H1 (cell line): ENCODE measurements around the gene MIGA1. TPM values are rescaled to one million over a fixed set of nuclear protein-coding genes. Genes with fewer than 3 reads are reported as not detected.

Experiments
- CTCF ChIA-PET: fragments of 300-600 bp; sonication (Branson Sonifier 250); formaldehyde crosslinking; loops from one replicate; lab custom pipeline; 2021; ENCODE audit not compliant: partially characterized antibody; lab: Charles Lee
- POLR2A ChIA-PET: fragments of 300-600 bp; sonication (Branson Sonifier 250); formaldehyde crosslinking; loops from one replicate; lab custom pipeline; 2021; ENCODE audit warnings: inconsistent platforms; ENCODE audit not compliant: partially characterized antibody; lab: Charles Lee
- DNase-seq, 2 experiments: peaks; one replicate each; pipeline versions ENCODE4 v3.0.0 to v3.0.0-alpha.2; 2010 to 2022; ENCODE audit warnings: low spot score in 2 of 2, low read depth in 1 of 2, mixed read lengths in 1 of 2
- FAIRE-seq: peaks from 2 replicates; lab custom pipeline; 2011; peaks lifted over from hg19 to GRCh38; lab: Jason Lieb, UNC
- H2AFZ ChIP-seq: 2 replicates; pipeline ENCODE4 v1.8.1; 2012; ENCODE audit warnings: low read length, inconsistent platforms
- H2AK5ac ChIP-seq: 2 replicates; pipeline ENCODE4 v1.6.1; 2013; ENCODE audit warnings: low read depth, low read length
- H2BK120ac ChIP-seq: replicated peaks from 2 replicates; pipeline ENCODE3; 2013; ENCODE audit warnings: low read depth, low read length, inconsistent platforms
- H2BK12ac ChIP-seq: 2 replicates; pipeline ENCODE4 v1.6.1; 2013; ENCODE audit warnings: low read depth, low read length
- H2BK15ac ChIP-seq: 2 replicates; pipeline ENCODE4 v1.6.1; 2013; ENCODE audit warnings: low read length
- H2BK20ac ChIP-seq: 2 replicates; pipeline ENCODE4 v1.6.1; 2013; ENCODE audit warnings: low read length
- H2BK5ac ChIP-seq: 2 replicates; pipeline ENCODE4 v1.6.1; 2013; ENCODE audit warnings: low read depth, low read length
- H3K14ac ChIP-seq: 2 replicates; pipeline ENCODE4 v1.6.1; 2013; ENCODE audit warnings: inconsistent platforms; ENCODE audit not compliant: insufficient read length
- H3K18ac ChIP-seq: 2 replicates; pipeline ENCODE4 v1.6.1; 2013; ENCODE audit warnings: low read length; ENCODE audit errors: extremely low read depth
- H3K23ac ChIP-seq: 2 replicates; pipeline ENCODE4 v1.6.1; 2013; ENCODE audit warnings: inconsistent platforms; ENCODE audit not compliant: insufficient read length
- H3K23me2 ChIP-seq: 2 replicates; pipeline ENCODE4 v1.6.1; 2013; ENCODE audit warnings: low read depth, low read length
- H3K27ac ChIP-seq: 2 replicates; pipeline ENCODE4 v1.6.1; 2011; ENCODE audit warnings: low read depth, low read length, inconsistent platforms
- H3K27me3 ChIP-seq, 4 experiments: replicated peaks in 1 of 4; 1 replicate in 1 of 4; 2 replicates in 3 of 4; pipeline versions ENCODE4 v1.6.1 to v1.8.1; 2011 to 2013; ENCODE audit warnings: low read length in 3 of 4, mild to moderate bottlenecking in 3 of 4, inconsistent platforms in 2 of 4, mixed read lengths in 2 of 4, moderate library complexity in 1 of 4; ENCODE audit not compliant: control insufficient read depth in 3 of 4, insufficient read depth in 3 of 4; ENCODE audit errors: extremely low read depth in 1 of 4
- H3K36me3 ChIP-seq, 4 experiments: 2 replicates each; pipeline versions ENCODE4 v1.6.1 to v1.8.1; 2011 to 2013; ENCODE audit warnings: mild to moderate bottlenecking in 4 of 4, low read length in 3 of 4, moderate library complexity in 2 of 4, control low read depth in 1 of 4, inconsistent platforms in 1 of 4; ENCODE audit not compliant: insufficient read depth in 4 of 4, control insufficient read depth in 2 of 4
- H3K4ac ChIP-seq: replicated peaks from 2 replicates; pipeline ENCODE3; 2013; ENCODE audit warnings: low read length, low read depth, mixed read lengths, inconsistent platforms; ENCODE audit not compliant: insufficient read length
- H3K4me1 ChIP-seq, 4 experiments: replicated peaks in 1 of 4; 1 replicate in 1 of 4; 2 replicates in 3 of 4; pipeline versions ENCODE4 v1.6.1 to v1.8.1; 2011 to 2013; ENCODE audit warnings: low read length in 3 of 4, inconsistent platforms in 2 of 4, mixed read lengths in 1 of 4; ENCODE audit not compliant: insufficient read depth in 4 of 4, control insufficient read depth in 3 of 4
- H3K4me2 ChIP-seq, 2 experiments: 2 replicates each; pipeline versions ENCODE4 v1.6.1 to v1.8.1; 2011 to 2013; ENCODE audit warnings: low read depth in 2 of 2, low read length in 2 of 2, control low read depth in 1 of 2, inconsistent platforms in 1 of 2, mild to moderate bottlenecking in 1 of 2; ENCODE audit not compliant: insufficient read depth in 1 of 2
- H3K4me3 ChIP-seq, 4 experiments: fragments of 200-600, 300-600 bp in 1 of 4; sonication (generic), shearing (Covaris generic), sonication (Bioruptor Twin) in 1 of 4; 2 replicates each; pipeline versions ENCODE4 v1.5.1 to v1.8.1; 2011 to 2016; ENCODE audit warnings: low read length in 4 of 4, low read depth in 3 of 4, control low read depth in 2 of 4, inconsistent platforms in 2 of 4, mild to moderate bottlenecking in 2 of 4, mixed read lengths in 1 of 4, moderate library complexity in 1 of 4; ENCODE audit not compliant: insufficient read depth in 2 of 4; ENCODE audit errors: extremely low read depth in 1 of 4
- H3K56ac ChIP-seq: replicated peaks from 2 replicates; pipeline ENCODE3; 2013; ENCODE audit warnings: low read depth, mild to moderate bottlenecking, mixed read lengths, low read length, inconsistent platforms; ENCODE audit not compliant: insufficient read length
- H3K79me1 ChIP-seq: 2 replicates; pipeline ENCODE4 v1.6.1; 2013; ENCODE audit warnings: low read depth, low read length, control low read depth
- H3K79me2 ChIP-seq, 2 experiments: 2 replicates each; pipeline versions ENCODE4 v1.6.1 to v1.8.1; 2012 to 2013; ENCODE audit warnings: low read length in 2 of 2, mild to moderate bottlenecking in 2 of 2, inconsistent platforms in 1 of 2; ENCODE audit not compliant: insufficient read depth in 2 of 2, control insufficient read depth in 1 of 2
- H3K9ac ChIP-seq, 4 experiments: replicated peaks in 1 of 4; 1 replicate in 1 of 4; 2 replicates in 3 of 4; pipeline versions ENCODE4 v1.6.1 to v1.8.1; 2011 to 2013; ENCODE audit warnings: low read depth in 3 of 4, low read length in 3 of 4, control low read depth in 2 of 4, mild to moderate bottlenecking in 2 of 4, moderate library complexity in 2 of 4, inconsistent platforms in 1 of 4; ENCODE audit errors: extremely low read depth in 1 of 4
- H3K9me3 ChIP-seq, 2 experiments: 2 replicates each; pipeline versions ENCODE4 v1.6.1 to v1.8.1; 2012 to 2013; ENCODE audit warnings: mild to moderate bottlenecking in 2 of 2, moderate library complexity in 2 of 2, control low read depth in 1 of 2, inconsistent platforms in 1 of 2, low read depth in 1 of 2, low read length in 1 of 2, mixed read lengths in 1 of 2; ENCODE audit not compliant: insufficient read depth in 2 of 2
- H4K20me1 ChIP-seq, 2 experiments: replicated peaks in 1 of 2; 2 replicates each; pipeline versions ENCODE3 to v1.8.1; 2011 to 2013; ENCODE audit warnings: inconsistent platforms in 2 of 2, low read length in 2 of 2, mild to moderate bottlenecking in 1 of 2; ENCODE audit not compliant: insufficient read depth in 2 of 2, control insufficient read depth in 1 of 2
- H4K5ac ChIP-seq: 2 replicates; pipeline ENCODE4 v1.6.1; 2013; ENCODE audit warnings: low read length, low read depth, mixed read lengths, inconsistent platforms; ENCODE audit not compliant: insufficient read length
- H4K8ac ChIP-seq: 2 replicates; pipeline ENCODE4 v1.8.0; 2013; ENCODE audit warnings: mild to moderate bottlenecking, moderate library complexity, low read length, inconsistent platforms; ENCODE audit not compliant: insufficient read depth; ENCODE audit errors: extremely low read depth
- H4K91ac ChIP-seq: replicated peaks from 2 replicates; pipeline ENCODE3; 2013; ENCODE audit warnings: low read length, mixed read lengths, inconsistent platforms; ENCODE audit not compliant: insufficient read length
- CBX5 ChIP-seq: fragments of 300-800, 300-1000 bp; sonication (generic); IDR thresholded peaks from 2 replicates; pipeline ENCODE4 v1.7.1; 2016; ENCODE audit warnings: antibody characterized with exemption, low read length, low read depth
- CHD2 ChIP-seq: IDR thresholded peaks from 2 replicates; pipeline ENCODE4 v1.6.1; 2012; ENCODE audit warnings: low read length, improper control_type of control experiment
- ZNF274 ChIP-seq: IDR thresholded peaks from 2 replicates; pipeline ENCODE4 v1.7.0; 2012; ENCODE audit warnings: low read length, borderline replicate concordance; ENCODE audit errors: extremely low read depth
- WGBS, 2 experiments: shearing (Covaris generic) in 1 of 2; methylation state at CpG; one replicate each; pipeline versions ENCODE4 v1.1.6 to v1.1.7; 2013 to 2015; ENCODE audit warnings: low lambda C conversion rate in 2 of 2, mixed read lengths in 2 of 2, inconsistent platforms in 1 of 2, low coverage in 1 of 2, missing lambda C conversion rate in 1 of 2; ENCODE audit not compliant: insufficient replicate concordance in 2 of 2, insufficient coverage in 1 of 2, insufficient read length in 1 of 2; ENCODE audit errors: extremely low coverage in 1 of 2, missing lambda C conversion rate in 1 of 2; 5-methylcytosine and 5-hydroxymethylcytosine counted together
- polyA plus RNA-seq, 7 experiments: library from polyadenylated mRNA; depleted of rRNA in 3 of 7; stranded (reverse) in 5 of 7; unstranded in 2 of 7; fragments of >200 nt in 5 of 7; fragments of 200-250 nt in 2 of 7; gene quantifications; 1 replicate in 5 of 7; 2 replicates in 1 of 7; 4 replicates in 1 of 7; pipeline versions ENCODE4 v1.2.1 to v1.2.3, GENCODE V29; 2011 to 2013; ENCODE audit warnings: missing spikeins in 2 of 7, mixed read lengths in 2 of 7
- total RNA-seq: library from RNA; stranded (reverse); fragmentation: NEBNext Ultra II Directional; extraction: Animal tissue kit (Norgen Biotek cat#: 25700); gene quantifications from 2 replicates; pipeline ENCODE4 v1.2.1, GENCODE V29; 2021

The MIGA1 gene
- total and polyA plus RNA-seq, 2 of the 8 experiments (the other 6 are each of a cell fraction or from before 2014, with no cell fraction given) = 0.95 to 7.0 TPM

DNA sequence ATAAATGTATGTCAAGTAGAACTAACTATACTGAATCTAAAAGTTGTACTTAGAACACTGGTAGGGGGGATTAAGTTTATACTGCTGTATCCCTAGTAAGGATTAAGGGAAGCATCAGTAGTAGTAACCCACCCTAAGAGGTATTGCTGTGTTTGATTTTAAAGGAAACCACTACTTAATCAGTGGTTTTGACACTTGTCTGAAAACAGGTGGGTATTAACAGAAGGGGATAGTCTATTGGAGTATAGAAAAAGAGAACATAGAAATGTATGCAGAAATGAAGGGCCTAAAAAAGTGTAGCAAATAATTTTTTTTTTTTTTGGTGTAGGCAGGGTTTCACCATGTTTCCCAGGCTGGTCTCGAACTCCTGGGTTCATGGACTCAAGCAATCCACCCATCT, 2.2 kb downstream of the MIGA1 start:
- Histone ChIP-seq H3K4ac (no peak overlapping the region), H2BK5ac (no peak overlapping the region), H3K27me3 (no peaks in the 10 kb centered on the region), H3K14ac (no peak overlapping the region), H2BK120ac (no peak overlapping the region)
- DNase-seq = no peak
- TF ChIP-seq CBX5 (no peak), CHD2 (no peak), ZNF274 (no peak)
- TF ChIP-seq, all 59 proteins: peak for 0
- no peak overlapping the region for H2BK20ac ChIP-seq
- no peak for FAIRE-seq
- ChIA-PET POLR2A (no interaction called here), CTCF (no interaction called here)
- H2BK15ac ChIP-seq = no peak overlapping the region
- H3K23ac ChIP-seq = no peak overlapping the region
- H3K56ac ChIP-seq = no peak overlapping the region
- no peak overlapping the region for H3K18ac ChIP-seq
- no peak overlapping the region for H4K5ac ChIP-seq
- no peak overlapping the region for H3K4me3 ChIP-seq
- H2AFZ ChIP-seq = no peak overlapping the region
- H4K20me1 ChIP-seq = no peaks in the 10 kb centered on the region
- H3K79me2 ChIP-seq = peaks cover 0 to 22% of the 10 kb centered on the region in 2 experiments; a peak in 3 of 4 replicates
- no peak overlapping the region for H4K8ac ChIP-seq
- no peaks in the 10 kb centered on the region for H3K79me1 ChIP-seq
- H2AK5ac ChIP-seq = no peak overlapping the region
- 94% methylated on average over 1 of the region's 1 CpG; no CpG with 5 or more reads in 1 of the 2 experiments for WGBS, 2 experiments
- H3K27ac ChIP-seq = no peak overlapping the region
- no peak overlapping the region for H2BK12ac ChIP-seq
- H3K9ac ChIP-seq = no peak overlapping the region
- no peaks in the 10 kb centered on the region; the same call in 1 of the 2 replicates for H3K23me2 ChIP-seq
- H3K4me1 ChIP-seq = no peaks in the 10 kb centered on the region
- peaks cover 0 to 9% of the 10 kb centered on the region in 2 experiments; a peak in 1 of 4 replicates for H3K9me3 ChIP-seq
- no peak overlapping the region for H4K91ac ChIP-seq
- peaks cover 2 to 16% (median 8%) of the 10 kb centered on the region in 4 experiments; a peak in 7 of 8 replicates for H3K36me3 ChIP-seq
- no peak overlapping the region for H3K4me2 ChIP-seq
